Measurements from ENCODE around the gene CEP89. TPM values are rescaled to one million over a fixed set of nuclear protein-coding genes. Genes with fewer than 3 reads are reported as not detected.
"Not testable (repeated sequence)": the region's sequence is repeated elsewhere in the genome, so short reads cannot be mapped to it uniquely, and the experiment has no call there.

Gene CEP89
- total RNA-seq, 1 experiment from 2014 or later, result 27.6 TPM

DNA sequence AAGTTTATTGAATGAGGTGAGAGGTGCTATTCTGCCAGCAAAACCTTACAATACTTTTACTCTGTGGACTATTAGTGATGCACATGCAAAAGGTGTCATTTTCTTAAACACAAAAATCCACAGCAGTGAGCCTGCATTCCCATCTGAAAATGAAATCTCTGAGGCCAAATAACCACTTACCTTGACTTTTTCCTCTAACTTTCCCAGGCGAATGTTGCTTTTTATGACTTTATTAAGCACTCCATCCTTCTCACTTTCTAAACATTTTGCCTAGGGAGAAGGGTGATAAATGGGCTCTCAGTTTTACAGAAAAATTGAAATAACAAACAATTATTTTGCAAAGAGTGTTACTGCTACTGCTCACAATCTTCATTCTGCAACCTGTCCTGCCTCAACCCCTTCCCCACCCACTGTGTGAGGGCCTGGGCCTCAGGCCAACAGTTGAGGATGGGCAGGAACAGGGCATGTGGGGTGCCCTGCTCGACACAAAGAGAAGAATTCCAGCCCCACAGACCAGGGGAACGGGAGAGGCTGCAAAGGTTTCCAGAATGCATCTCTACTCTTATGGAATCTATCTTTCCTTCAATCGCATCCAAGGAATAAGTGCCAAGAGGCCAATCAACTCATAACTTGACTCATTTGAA, 84.1 kb downstream of the CEP89 start:
- intact Hi-C loops (cut with micrococcal nuclease), result no loop called here
- no peaks in the 10 kb centered on the region for H3K79me2 ChIP-seq (ENCODE audit: insufficient read depth, low read length)
- no peak overlapping the region for H3K4me3 ChIP-seq (replicated peaks in 1 of 2; ENCODE audit: low read depth in 1 of 2, low read length in 2 of 2)
- ATAC-seq, result no peak
- H3K36me3 ChIP-seq (ENCODE audit: control insufficient read depth in 1 of 2, insufficient read depth in 2 of 2, low read length in 2 of 2), result no peaks in the 10 kb centered on the region
- CTCF ChIA-PET, result no interaction called here
- H2AFZ ChIP-seq (ENCODE audit: low read depth, low read length, poor library complexity, severe bottlenecking), result no peak overlapping the region
- H3K9me2 ChIP-seq (ENCODE audit: insufficient read depth), result no peaks in the 10 kb centered on the region
- no peak for DNase-seq (ENCODE audit: low read depth, low spot score)
- RAD21 ChIA-PET (ENCODE audit: low non-redundant PET in 1 of 2, low total read pairs in 2 of 2, uncharacterized antibody in 2 of 2, unreplicated experiment in 2 of 2), result no interaction called here
- POLR2A ChIA-PET, result no interaction called here
- H3K9ac ChIP-seq (ENCODE audit: low read length), result no peak overlapping the region
- no peaks in the 10 kb centered on the region for H3K4me1 ChIP-seq (ENCODE audit: control insufficient read depth in 1 of 2, insufficient read depth in 2 of 2, low read length in 2 of 2)
- no peaks in the 10 kb centered on the region for H3K27me3 ChIP-seq (ENCODE audit: insufficient read depth, low read length)
- no peaks in the 10 kb centered on the region for H4K20me1 ChIP-seq (ENCODE audit: insufficient read depth)
- TF ChIP-seq, protein P1, sequence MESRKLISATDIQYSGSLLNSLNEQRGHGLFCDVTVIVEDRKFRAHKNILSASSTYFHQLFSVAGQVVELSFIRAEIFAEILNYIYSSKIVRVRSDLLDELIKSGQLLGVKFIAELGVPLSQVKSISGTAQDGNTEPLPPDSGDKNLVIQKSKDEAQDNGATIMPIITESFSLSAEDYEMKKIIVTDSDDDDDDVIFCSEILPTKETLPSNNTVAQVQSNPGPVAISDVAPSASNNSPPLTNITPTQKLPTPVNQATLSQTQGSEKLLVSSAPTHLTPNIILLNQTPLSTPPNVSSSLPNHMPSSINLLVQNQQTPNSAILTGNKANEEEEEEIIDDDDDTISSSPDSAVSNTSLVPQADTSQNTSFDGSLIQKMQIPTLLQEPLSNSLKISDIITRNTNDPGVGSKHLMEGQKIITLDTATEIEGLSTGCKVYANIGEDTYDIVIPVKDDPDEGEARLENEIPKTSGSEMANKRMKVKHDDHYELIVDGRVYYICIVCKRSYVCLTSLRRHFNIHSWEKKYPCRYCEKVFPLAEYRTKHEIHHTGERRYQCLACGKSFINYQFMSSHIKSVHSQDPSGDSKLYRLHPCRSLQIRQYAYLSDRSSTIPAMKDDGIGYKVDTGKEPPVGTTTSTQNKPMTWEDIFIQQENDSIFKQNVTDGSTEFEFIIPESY (IDR thresholded peaks at IDR 0.05; ENCODE audit: extremely low read depth, insufficient replicate concordance, low read length), result no peak
- no peak for TF ChIP-seq POLR2A (IDR thresholded peaks at IDR 0.05; ENCODE audit: borderline replicate concordance, extremely low read depth, insufficient read depth, insufficient read length)
- TF ChIP-seq ELF1 (IDR thresholded peaks at IDR 0.05; ENCODE audit: borderline replicate concordance, low read depth), result no peak
- no peak for TF ChIP-seq SRF (IDR thresholded peaks at IDR 0.05; ENCODE audit: low read depth)
- no peak for TF ChIP-seq JUND (IDR thresholded peaks at IDR 0.05)
- no TSS peak for BruUV-seq (replicated peaks)
- H3K27ac ChIP-seq (ENCODE audit: low read depth, low read length), result no peak overlapping the region
- peaks cover 2 to 5% of the 10 kb centered on the region in 2 experiments; a peak in 3 of 4 replicates for H3K9me3 ChIP-seq (ENCODE audit: control insufficient read depth in 1 of 2, insufficient read depth in 1 of 2, low read depth in 1 of 2, low read length in 2 of 2)
- H3K4me2 ChIP-seq (ENCODE audit: low read length), result no peak overlapping the region

DNA sequence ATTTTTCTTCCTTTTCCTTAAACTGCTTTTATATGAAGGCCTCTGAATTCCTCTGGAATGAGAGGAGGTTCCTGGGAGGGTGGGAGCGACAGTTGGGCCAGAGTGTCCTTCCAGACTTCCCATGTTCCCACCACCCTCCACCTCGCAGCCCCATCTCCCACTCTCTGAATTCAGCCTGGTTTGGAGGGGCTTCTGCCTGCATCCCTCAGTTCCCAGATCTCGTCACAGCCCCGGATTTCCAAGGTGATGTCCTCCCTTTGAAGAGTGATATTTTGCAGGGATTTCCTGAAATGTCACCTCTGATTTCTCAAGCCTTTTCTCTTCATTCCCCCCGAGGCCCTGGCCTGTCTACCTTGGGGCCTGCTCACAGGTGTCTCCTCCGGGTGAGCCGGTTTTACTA, 85.5 kb downstream of the CEP89 start:
- POLR2A ChIA-PET, result no interaction called here
- Histone ChIP-seq H3K4me2 (ENCODE audit: low read length) (no peak overlapping the region), H3K27ac (ENCODE audit: low read depth, low read length) (no peak overlapping the region), H3K9ac (ENCODE audit: low read length) (no peak overlapping the region), H2AFZ (ENCODE audit: low read depth, low read length, poor library complexity, severe bottlenecking) (no peak overlapping the region), H3K79me2 (ENCODE audit: insufficient read depth, low read length) (no peaks in the 10 kb centered on the region), H3K9me2 (ENCODE audit: insufficient read depth) (no peaks in the 10 kb centered on the region), H4K20me1 (ENCODE audit: insufficient read depth) (no peaks in the 10 kb centered on the region), H3K27me3 (ENCODE audit: insufficient read depth, low read length) (no peaks in the 10 kb centered on the region), H3K4me1 (ENCODE audit: control insufficient read depth in 1 of 2, insufficient read depth in 2 of 2, low read length in 2 of 2) (no peaks in the 10 kb centered on the region), H3K4me3 (replicated peaks in 1 of 2; ENCODE audit: low read depth in 1 of 2, low read length in 2 of 2) (no peak overlapping the region), H3K9me3 (ENCODE audit: control insufficient read depth in 1 of 2, insufficient read depth in 1 of 2, low read depth in 1 of 2, low read length in 2 of 2) (no peaks in the 10 kb centered on the region), H3K36me3 (ENCODE audit: control insufficient read depth in 1 of 2, insufficient read depth in 2 of 2, low read length in 2 of 2) (no peaks in the 10 kb centered on the region)
- intact Hi-C loops (cut with micrococcal nuclease), result no loop called here
- RAD21 ChIA-PET (ENCODE audit: low non-redundant PET in 1 of 2, low total read pairs in 2 of 2, uncharacterized antibody in 2 of 2, unreplicated experiment in 2 of 2), result no interaction called here
- ATAC-seq (no peak), DNase-seq (ENCODE audit: low read depth, low spot score) (no peak)
- CTCF ChIA-PET, result no interaction called here
- no peak for TF ChIP-seq TCF7L2 (IDR thresholded peaks at IDR 0.05; ENCODE audit: borderline replicate concordance, extremely low read depth, insufficient read depth, insufficient read length)
- no peak for TF ChIP-seq EZH2phosphoT487 (IDR thresholded peaks at IDR 0.05; ENCODE audit: borderline replicate concordance)
- TF ChIP-seq, protein P2, sequence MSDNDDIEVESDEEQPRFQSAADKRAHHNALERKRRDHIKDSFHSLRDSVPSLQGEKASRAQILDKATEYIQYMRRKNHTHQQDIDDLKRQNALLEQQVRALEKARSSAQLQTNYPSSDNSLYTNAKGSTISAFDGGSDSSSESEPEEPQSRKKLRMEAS (IDR thresholded peaks at IDR 0.05), result no peak
- no peak for TF ChIP-seq ZNF274 (IDR thresholded peaks at IDR 0.05; ENCODE audit: low read depth, low read length)
- no peak for TF ChIP-seq POLR2AphosphoS5 (IDR thresholded peaks at IDR 0.05; ENCODE audit: low read depth, low read length)
- TF ChIP-seq RAD21 (IDR thresholded peaks at IDR 0.05; ENCODE audit: low read depth), result no peak
- no peak for TF ChIP-seq SIN3A (IDR thresholded peaks at IDR 0.05; ENCODE audit: low read depth)
- no TSS peak for BruUV-seq (replicated peaks)

DNA sequence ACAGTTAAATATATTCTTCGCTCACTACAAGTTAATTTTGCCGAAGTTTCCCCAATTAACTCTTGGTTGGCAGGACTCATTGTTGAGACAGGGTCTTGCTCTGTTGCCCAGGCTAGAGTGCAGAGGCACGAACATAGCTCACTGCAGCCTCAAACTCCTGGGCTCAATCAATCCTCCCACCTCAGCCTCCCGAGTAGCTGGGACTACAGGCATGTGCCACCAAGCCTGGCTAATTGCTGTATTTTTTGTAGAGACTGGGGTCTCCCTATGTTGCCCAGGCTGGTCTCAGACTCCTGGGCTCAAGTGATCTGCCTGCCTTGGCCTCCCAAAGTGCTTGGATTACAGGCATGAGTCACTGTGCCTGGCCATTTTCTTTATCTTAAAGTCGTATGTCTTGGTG, 86.5 kb downstream of the CEP89 start:
- H3K4me1 ChIP-seq (ENCODE audit: control insufficient read depth in 1 of 2, insufficient read depth in 2 of 2, low read length in 2 of 2); H3K4me3 ChIP-seq (replicated peaks in 1 of 2; ENCODE audit: low read depth in 1 of 2, low read length in 2 of 2); H3K9me3 ChIP-seq (ENCODE audit: control insufficient read depth in 1 of 2, insufficient read depth in 1 of 2, low read depth in 1 of 2, low read length in 2 of 2); H3K9me2 ChIP-seq (ENCODE audit: insufficient read depth); POLR2A ChIA-PET; H3K27me3 ChIP-seq (ENCODE audit: insufficient read depth, low read length); DNase-seq (ENCODE audit: low read depth, low spot score); H2AFZ ChIP-seq (ENCODE audit: low read depth, low read length, poor library complexity, severe bottlenecking); BruUV-seq (replicated peaks); CTCF ChIA-PET; H3K27ac ChIP-seq (ENCODE audit: low read depth, low read length); intact Hi-C loops (cut with micrococcal nuclease); H3K79me2 ChIP-seq (ENCODE audit: insufficient read depth, low read length); H3K9ac ChIP-seq (ENCODE audit: low read length); H3K36me3 ChIP-seq (ENCODE audit: control insufficient read depth in 1 of 2, insufficient read depth in 2 of 2, low read length in 2 of 2); RAD21 ChIA-PET (ENCODE audit: low non-redundant PET in 1 of 2, low total read pairs in 2 of 2, uncharacterized antibody in 2 of 2, unreplicated experiment in 2 of 2); H4K20me1 ChIP-seq (ENCODE audit: insufficient read depth); ATAC-seq; H3K4me2 ChIP-seq (ENCODE audit: low read length): not testable (repeated sequence)

All from HCT116 (cell line).